ENCODE results near the gene CAPSL. TPM values are rescaled to one million over a fixed set of nuclear protein-coding genes. Genes with fewer than 3 reads are reported as not detected.

Gene CAPSL
- total and polyA plus RNA-seq, 3 donors from 2014 or later: 3.5 to 28.5 (median 4.5) TPM

DNA sequence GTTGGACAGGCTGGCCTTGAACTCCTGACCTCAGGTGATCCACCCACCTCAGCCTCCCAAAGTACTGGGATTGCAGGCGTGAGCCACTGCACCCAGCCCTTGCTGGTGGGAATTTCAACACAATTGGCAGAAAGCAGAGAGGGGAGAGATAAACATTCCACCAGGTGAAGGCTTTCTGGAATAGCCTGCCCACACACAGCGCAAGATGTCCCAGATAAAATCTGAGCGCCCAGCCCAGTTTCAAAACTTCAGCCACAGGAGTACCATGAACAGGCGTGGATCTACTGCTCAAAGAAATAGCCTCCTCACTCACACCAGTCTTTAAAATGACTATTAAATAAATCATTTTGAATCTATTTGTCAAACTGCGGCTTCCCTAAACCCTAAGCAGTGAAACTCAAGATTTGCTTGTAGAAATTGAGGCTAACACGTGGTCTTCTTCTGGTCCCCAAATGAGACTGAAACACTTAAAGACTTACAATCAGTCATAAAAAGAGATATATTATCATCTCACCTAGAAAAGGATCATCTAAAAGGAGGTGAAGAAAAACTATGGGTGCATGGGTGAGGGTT, 34.7 kb downstream of the CAPSL start:
- TF ChIP-seq POLR2A (IDR thresholded peaks at IDR 0.05): no peak
- TF ChIP-seq, protein P1, sequence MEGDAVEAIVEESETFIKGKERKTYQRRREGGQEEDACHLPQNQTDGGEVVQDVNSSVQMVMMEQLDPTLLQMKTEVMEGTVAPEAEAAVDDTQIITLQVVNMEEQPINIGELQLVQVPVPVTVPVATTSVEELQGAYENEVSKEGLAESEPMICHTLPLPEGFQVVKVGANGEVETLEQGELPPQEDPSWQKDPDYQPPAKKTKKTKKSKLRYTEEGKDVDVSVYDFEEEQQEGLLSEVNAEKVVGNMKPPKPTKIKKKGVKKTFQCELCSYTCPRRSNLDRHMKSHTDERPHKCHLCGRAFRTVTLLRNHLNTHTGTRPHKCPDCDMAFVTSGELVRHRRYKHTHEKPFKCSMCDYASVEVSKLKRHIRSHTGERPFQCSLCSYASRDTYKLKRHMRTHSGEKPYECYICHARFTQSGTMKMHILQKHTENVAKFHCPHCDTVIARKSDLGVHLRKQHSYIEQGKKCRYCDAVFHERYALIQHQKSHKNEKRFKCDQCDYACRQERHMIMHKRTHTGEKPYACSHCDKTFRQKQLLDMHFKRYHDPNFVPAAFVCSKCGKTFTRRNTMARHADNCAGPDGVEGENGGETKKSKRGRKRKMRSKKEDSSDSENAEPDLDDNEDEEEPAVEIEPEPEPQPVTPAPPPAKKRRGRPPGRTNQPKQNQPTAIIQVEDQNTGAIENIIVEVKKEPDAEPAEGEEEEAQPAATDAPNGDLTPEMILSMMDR (IDR thresholded peaks at IDR 0.05): no peak
- Histone ChIP-seq H3K27ac (no peak overlapping the region), H3K4me3 (no peak overlapping the region), H3K36me3 (ENCODE audit: low read depth, missing control alignments) (no peaks in the 10 kb centered on the region), H3K4me1 (no peaks in the 10 kb centered on the region), H3K9me3 (no peaks in the 10 kb centered on the region), H3K27me3 (no peaks in the 10 kb centered on the region)
- intact Hi-C loops (cut with DNase I; ENCODE audit: low total_unique reads): no loop called here
- no peak for DNase-seq
- WGBS, 2 donors: 93% methylated on average over 6 of the region's 6 CpGs

DNA sequence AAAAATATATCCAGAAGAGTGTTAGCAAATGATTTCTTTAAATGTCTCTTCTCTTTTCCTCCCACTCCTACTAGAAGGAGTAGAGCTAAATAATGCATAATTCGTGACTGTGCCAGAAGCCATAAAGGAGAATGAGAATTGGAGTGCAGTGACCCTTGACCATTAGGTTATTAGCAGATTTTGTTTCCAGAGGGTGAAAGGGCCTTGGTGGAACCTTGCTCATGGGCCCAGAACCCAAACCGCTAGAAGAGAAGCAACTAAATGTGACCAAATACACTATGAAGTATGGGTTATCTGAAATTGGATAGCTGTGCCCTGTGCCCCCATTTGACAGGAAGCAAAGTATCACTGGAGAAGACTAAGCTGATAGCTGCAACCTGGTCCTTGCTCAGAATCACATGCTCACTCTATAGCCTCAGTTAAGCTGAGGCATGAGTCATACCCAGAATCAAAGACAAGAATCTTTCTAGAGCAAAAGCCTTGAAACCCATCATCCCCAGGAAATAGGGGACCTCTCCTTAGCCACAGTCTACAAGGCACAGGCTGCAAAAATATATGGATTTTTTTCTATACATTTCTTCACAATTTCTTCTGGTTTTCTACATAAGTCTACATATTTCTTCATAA, 36.3 kb downstream of the CAPSL start:
- Histone ChIP-seq H3K4me1 (no peaks in the 10 kb centered on the region), H3K9me3 (no peaks in the 10 kb centered on the region), H3K27ac (no peak overlapping the region), H3K4me3 (no peak overlapping the region), H3K36me3 (ENCODE audit: low read depth, missing control alignments) (no peaks in the 10 kb centered on the region), H3K27me3 (no peaks in the 10 kb centered on the region)
- no peak for DNase-seq
- intact Hi-C loops (cut with DNase I; ENCODE audit: low total_unique reads): no loop called here
- WGBS, 2 donors: 79 to 92% methylated on average over 2 of the region's 2 CpGs
- TF ChIP-seq POLR2A (IDR thresholded peaks at IDR 0.05): no peak
- TF ChIP-seq, protein P1 (IDR thresholded peaks at IDR 0.05): no peak

DNA sequence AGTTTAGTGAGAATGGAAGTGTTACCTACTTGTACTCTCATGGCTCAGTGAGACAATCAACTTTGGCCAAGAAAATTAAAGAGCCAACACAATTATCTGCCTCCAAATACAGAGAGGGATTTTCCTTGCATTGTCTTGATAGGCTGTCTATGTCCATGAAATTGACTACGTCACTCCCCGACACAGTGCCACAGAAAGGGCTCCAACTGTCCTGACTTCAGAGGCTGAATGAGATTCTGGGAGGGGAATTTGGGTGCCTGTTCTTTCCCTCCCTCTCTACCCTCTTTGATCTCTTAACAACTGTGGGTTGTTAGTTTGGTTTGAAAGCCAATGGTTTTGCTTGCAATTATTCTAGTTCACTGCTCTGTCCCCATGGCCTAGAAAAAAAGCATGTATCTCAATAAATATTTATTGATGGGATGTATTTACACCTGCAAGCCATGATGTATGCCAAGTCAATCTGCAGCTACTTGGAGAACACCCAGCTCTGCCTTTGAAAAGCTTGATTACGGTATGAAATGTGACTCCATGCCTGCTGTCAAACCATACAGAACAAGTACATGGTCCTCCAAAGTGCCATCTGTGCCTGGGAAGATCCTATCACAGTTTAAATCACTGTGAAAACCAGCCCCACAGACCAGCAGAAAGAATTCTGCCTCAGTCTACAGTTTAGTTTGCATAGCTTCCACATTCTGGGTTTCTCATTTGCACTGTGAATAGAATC, 37.3 kb downstream of the CAPSL start:
- H3K27me3 ChIP-seq: no peaks in the 10 kb centered on the region
- DNase-seq: no peak
- H3K9me3 ChIP-seq: no peaks in the 10 kb centered on the region
- no peak overlapping the region for H3K4me3 ChIP-seq
- no peak for TF ChIP-seq POLR2A (IDR thresholded peaks at IDR 0.05)
- TF ChIP-seq, protein P1 (IDR thresholded peaks at IDR 0.05): no peak
- WGBS, 2 donors: 84 to 88% methylated on average over 3 of the region's 3 CpGs
- no peak overlapping the region for H3K27ac ChIP-seq
- H3K4me1 ChIP-seq: no peaks in the 10 kb centered on the region
- intact Hi-C loops (cut with DNase I; ENCODE audit: low total_unique reads): no loop called here
- no peaks in the 10 kb centered on the region for H3K36me3 ChIP-seq (ENCODE audit: low read depth, missing control alignments)

DNA sequence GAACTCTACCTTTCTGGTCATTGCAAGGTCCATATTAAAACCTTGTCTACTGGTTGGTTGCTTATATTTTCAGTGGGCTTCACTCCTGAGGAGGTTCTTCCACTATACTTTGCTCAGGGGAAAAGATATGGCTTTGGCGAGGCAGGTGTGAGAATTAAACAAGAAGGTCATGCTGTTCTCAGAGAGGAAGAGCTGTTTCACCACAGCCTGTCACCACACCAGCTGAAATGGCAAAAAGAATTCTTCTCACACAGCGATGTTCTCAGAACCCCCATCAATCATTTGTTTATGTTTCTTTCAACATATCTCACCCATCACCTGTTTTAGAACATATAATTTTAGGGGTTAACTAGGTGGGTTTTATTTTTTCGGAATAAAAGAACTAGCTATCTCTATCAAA, 38.6 kb downstream of the CAPSL start:
- H3K27ac ChIP-seq: no peak overlapping the region
- no peaks in the 10 kb centered on the region for H3K36me3 ChIP-seq (ENCODE audit: low read depth, missing control alignments)
- intact Hi-C loops (cut with DNase I; ENCODE audit: low total_unique reads): no loop called here
- 52 to 57% methylated on average over 3 of the region's 3 CpGs for WGBS, 2 donors
- H3K4me1 ChIP-seq: no peaks in the 10 kb centered on the region
- TF ChIP-seq, protein P1 (IDR thresholded peaks at IDR 0.05): no peak
- TF ChIP-seq POLR2A (IDR thresholded peaks at IDR 0.05): no peak
- no peak for DNase-seq
- H3K27me3 ChIP-seq: no peaks in the 10 kb centered on the region
- no peaks in the 10 kb centered on the region for H3K9me3 ChIP-seq
- no peak overlapping the region for H3K4me3 ChIP-seq

Data from testis (tissue), 3 donors.